GM21526 (cell line): ENCODE measurements around the gene PHF14.
"Not testable (repeated sequence)": the region's sequence is repeated elsewhere in the genome, so short reads cannot be mapped to it uniquely, and the experiment has no call there.

Source experiments
- ATAC-seq: cut with Tn5 transposase; IDR thresholded peaks from one replicate; pipeline ENCODE4 v1.9.1; 2021; ENCODE audit warnings: moderate library complexity; ENCODE audit not compliant: unreplicated experiment, low FRiP score

PHF14 gene

GRCh38 chr7:10973942-10974911, 555 bp downstream of the PHF14 start:
- ATAC-seq: peak; percentile 20

- no peak for ATAC-seq
These were observed 3.4 kb downstream of the PHF14 start for GRCh38 chr7:10977113-10977512.

GRCh38 chr7:10981317-10981716, 7.6 kb downstream of the PHF14 start:
- ATAC-seq: no peak

DNA sequence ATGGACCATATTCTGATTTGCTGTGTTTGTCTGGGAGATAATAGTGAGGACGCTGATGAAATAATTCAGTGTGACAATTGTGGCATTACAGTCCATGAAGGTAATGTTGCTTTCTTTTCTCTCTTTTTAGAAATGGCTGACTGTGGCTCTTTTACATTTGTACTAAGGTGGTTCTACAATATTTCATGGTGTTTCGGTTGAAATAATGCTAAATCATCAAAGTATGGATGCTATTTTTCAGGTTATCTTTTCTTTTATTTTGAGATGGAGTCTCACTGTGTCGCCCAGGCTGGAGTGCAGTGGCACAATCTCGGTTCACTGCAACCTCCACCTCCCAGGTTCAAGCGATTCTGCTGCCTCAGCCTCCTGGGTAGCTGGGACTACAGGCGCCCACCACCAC, 17.1 kb downstream of the PHF14 start:
- ATAC-seq: not testable (repeated sequence)

- not testable (repeated sequence) for ATAC-seq
These were observed 22.0 kb downstream of the PHF14 start for GRCh38 chr7:10995482-10996166.

DNA sequence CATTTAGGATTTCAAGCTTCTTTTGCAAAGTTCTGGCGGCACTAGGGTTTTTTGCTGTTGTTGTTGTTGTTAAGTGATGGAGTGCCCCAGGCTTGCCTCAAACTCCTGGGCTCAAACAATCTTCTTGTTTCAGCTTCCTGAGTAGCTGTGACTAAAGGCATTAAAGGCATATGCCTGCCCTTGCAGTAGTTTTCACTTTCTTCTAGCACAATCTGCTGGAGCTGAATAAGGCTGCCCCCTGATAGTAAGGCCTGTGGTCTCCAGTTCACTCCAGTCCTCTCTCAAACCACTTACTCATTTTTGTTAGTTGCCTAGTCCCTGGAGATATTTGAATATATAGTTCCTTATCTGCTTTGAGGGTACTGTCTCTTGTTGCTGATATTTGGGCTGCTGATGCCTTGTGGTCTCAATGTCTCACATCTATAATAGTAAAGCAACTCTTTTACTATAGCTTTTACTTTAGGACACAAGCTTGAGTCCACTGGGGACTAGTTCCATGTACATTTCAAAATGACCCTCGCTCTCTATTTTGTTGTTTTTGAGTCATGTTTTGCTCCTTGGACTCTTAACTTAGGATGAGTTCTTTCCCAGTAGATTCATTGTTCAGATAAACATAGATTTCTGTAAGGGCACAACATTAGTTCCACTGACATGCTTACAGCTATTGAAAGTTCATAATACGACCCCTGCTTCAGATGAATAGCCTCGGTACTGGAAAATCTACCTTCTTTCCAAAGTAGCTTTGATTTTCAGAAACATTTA, 25.5 kb downstream of the PHF14 start:
- ATAC-seq: no peak

- ATAC-seq: no peak
These were observed 31.5 kb downstream of the PHF14 start for GRCh38 chr7:11005202-11005601.

DNA sequence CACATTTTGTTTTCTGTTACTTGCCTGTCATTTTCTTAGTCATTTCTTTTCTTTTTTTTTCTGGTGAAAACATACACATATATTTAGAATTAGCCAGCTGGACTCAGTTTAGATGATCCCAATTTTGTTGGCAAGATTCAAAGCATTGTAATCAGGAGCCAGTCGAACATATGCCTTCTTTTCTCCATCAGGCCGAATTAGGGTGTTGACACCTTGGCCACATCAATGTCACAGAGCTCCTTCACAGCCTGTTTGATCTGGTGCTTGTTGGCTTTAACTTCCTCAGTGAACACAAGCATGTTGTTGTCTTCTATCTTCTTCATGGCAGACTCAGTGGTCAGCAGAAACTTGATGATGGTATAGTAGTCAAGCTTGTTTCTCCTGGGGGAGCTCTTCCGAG, 32.6 kb downstream of the PHF14 start:
- no peak for ATAC-seq

DNA sequence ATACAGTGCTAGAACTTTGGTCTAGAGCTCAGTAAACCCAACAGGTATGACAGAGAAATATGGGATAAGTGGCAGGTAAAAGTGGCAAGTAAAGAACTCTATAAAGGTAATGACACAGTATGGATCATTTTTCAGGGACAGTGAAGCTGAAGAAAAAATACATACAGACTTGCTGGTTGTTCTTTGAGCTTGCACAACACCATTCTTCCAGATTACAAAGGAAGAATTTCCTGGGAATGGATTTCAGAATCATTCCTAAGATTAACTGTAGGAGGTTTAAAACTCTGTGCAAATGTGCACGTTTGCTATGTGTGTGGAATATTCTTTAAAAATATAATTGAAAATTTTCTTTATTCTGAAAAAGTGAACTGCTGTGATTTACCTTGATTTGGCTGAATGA, 36.0 kb downstream of the PHF14 start:
- no peak for ATAC-seq

DNA sequence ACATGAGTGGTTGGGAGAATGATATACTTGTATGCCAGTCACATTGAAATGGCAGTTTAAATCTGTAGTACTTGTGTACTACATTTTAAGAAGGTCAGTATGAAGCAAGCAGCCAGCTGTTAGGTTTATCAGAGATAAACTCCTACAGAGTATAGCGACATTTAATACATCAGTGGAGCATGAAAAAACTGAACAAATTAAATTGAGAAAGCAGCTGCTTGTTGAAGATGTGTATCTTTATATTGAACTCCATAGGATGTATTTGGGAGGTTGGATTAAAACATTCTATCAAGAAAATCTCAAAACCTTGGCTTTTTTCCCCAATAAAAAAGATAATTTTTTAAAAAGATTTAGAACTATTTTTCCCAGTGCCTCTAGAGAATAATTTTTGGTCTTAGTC, 47.8 kb downstream of the PHF14 start:
- no peak for ATAC-seq

GRCh38 chr7:11026452-11027359, 53.0 kb downstream of the PHF14 start:
- no peak for ATAC-seq

GRCh38 chr7:11035661-11036060, 62.0 kb downstream of the PHF14 start:
- ATAC-seq: no peak

GRCh38 chr7:11039974-11040373, 66.3 kb downstream of the PHF14 start:
- no peak for ATAC-seq

DNA sequence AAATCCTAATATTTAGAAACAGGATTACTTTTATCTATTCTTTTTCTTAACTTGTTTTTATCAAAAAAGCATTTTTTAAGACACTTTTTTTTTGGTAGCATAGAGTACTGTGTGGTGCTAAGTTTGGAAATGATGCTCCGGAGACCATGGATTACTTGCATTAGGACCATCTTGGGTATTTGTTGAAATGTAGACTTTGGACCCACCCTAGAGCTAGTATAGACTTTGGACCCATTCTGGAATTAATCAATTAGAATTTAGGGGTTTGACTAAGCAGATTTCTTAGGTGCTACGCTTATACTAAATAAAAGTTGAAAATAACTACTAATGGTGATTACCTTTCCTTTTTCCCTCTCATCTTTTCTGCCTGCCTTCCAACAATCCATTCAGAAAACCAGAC, 80.4 kb downstream of the PHF14 start:
- no peak for ATAC-seq

- ATAC-seq: no peak
These were observed 87.2 kb downstream of the PHF14 start for GRCh38 chr7:11060893-11061292.

DNA sequence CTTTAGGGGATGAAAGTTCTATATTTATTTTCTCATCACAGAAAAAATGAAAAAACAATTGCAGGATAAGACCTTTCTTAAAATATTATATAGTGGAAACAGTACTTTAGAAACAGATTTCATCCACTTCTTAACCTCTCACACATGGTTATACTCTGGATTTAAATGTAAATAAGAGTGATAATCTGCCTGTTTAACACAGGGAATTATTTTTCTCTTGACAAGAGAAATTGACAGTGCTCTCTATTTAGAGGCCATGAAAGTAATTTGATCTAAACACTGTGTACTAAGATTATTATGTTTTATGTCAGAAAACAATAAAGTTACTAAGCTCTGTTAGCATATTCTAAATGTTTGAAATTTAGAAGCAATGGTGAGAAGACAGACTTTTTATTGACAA, 88.4 kb downstream of the PHF14 start:
- ATAC-seq: no peak

DNA sequence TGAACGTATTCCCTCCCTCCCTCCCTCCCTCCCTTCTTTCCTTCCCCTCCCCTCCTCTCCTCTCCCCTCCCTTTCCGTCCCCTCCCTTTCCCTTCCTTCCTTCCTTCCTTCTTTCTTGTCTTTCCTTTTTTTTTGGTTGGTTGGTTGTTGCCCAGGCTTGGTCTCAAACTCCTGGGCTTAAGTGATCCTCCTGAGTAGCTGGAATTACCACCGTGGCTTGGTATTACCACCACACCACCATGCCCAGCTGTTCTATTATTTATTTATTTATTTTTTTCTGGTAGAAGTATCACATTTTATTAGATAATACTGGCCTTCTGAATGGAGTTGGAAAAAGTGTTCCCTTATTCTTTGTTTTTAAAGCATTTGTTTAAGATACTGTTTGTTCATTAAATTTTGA, 95.9 kb downstream of the PHF14 start:
- ATAC-seq: no peak

DNA sequence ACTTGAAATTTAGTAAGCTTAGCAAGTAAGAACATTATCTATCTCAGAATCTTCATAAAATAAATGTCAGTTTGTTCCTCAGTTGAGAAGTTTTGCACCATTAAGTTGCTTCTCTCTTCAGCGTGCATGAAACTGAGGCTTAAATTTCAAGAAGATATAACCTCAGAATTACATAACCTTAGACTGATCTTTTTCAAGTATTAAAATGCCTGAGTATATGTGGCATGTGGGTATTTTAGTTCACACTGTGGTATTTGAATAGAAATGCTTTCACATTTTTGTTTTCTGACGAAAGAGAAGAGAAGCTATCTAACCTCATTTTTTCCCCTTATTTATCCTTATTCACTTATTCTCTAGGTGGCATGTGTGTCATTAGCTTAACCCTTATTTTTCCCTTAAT, 104.1 kb downstream of the PHF14 start:
- no peak for ATAC-seq

DNA sequence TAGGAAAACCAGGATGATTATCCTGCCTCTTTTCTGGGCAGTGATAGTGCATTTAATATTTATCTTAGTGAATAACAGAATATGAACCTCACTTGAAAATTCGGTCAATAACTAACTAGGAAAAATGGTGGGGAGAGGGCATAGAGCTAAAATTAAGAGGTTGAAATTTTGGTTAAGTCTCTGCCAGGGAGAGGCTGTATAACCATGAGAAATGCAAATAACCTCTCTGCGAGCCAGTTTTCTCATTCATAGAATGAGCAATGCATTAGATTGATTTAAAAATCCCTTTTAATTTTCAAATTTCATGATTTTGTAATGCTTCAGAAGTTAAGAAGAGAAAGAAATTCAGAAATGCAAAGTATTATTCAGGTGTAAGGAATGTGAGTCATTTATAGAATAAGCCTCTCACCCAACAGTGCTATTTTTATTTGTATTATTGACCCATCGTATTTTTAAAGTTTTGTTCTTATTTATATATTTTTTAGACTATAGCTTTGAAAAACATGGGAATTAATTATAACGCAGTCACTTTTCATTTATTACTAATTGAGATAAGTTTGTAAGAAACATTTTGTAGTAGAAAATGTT, 104.7 kb downstream of the PHF14 start:
- ATAC-seq: no peak

- ATAC-seq: no peak
These were observed 106.2 kb downstream of the PHF14 start for GRCh38 chr7:11079907-11080306.
